IMR-90 (cell line): ENCODE measurements around the gene SYT6. TPM values are rescaled to one million over a fixed set of nuclear protein-coding genes. Genes with fewer than 3 reads are reported as not detected.

Experiments
- ATAC-seq: fragments of 200-7000 bp; cut with Tn5 transposase; 2 replicates; pipeline ENCODE4 v1.9.1; 2020; ENCODE audit warnings: low read depth, mild to moderate bottlenecking, moderate library complexity
- BruUV-seq: library from RNA; stranded (reverse); fragments of 400-500 nt; replicated peaks from 2 replicates; lab custom pipeline; 2021; lab: Mats Ljungman, UMichigan
- CTCF ChIA-PET: fragments of 300-600 bp; formaldehyde crosslinking; extraction: SDS; loops from one replicate; lab custom pipeline; 2021; ENCODE audit warnings: antibody characterized with exemption; lab: Yijun Ruan, JAX
- POLR2A ChIA-PET: fragments of 300-600 bp; sonication (Branson Sonifier 250); formaldehyde crosslinking; loops from one replicate; lab custom pipeline; 2022; ENCODE audit warnings: antibody characterized with exemption; ENCODE audit not compliant: unreplicated experiment; lab: Charles Lee
- DNase-seq: peaks from one replicate; pipeline ENCODE4 v3.0.0; 2013
- H2AFZ ChIP-seq: replicated peaks from 2 replicates; pipeline ENCODE3; 2013; ENCODE audit warnings: low read length, mild to moderate bottlenecking; ENCODE audit not compliant: poor library complexity
- H2AK5ac ChIP-seq: 2 replicates; pipeline ENCODE4 v1.6.1; 2013; ENCODE audit warnings: low read depth, low read length, inconsistent platforms
- H2AK9ac ChIP-seq: replicated peaks from 2 replicates; pipeline ENCODE3; 2013; ENCODE audit warnings: mild to moderate bottlenecking, low read depth, low read length, moderate library complexity; ENCODE audit not compliant: poor library complexity
- H2BK120ac ChIP-seq: 2 replicates; pipeline ENCODE4 v1.6.1; 2013; ENCODE audit warnings: low read depth, low read length, inconsistent platforms
- H2BK15ac ChIP-seq: 3 replicates; pipeline ENCODE4 v1.6.1; 2013; ENCODE audit warnings: low read depth, low read length, inconsistent platforms
- H2BK20ac ChIP-seq: 2 replicates; pipeline ENCODE4 v1.6.1; 2013; ENCODE audit warnings: low read depth, mild to moderate bottlenecking, inconsistent platforms, low read length, moderate library complexity
- H2BK5ac ChIP-seq: 2 replicates; pipeline ENCODE4 v1.6.1; 2013; ENCODE audit warnings: mild to moderate bottlenecking, low read depth, low read length, inconsistent platforms; ENCODE audit not compliant: poor library complexity, severe bottlenecking
- H3K14ac ChIP-seq: replicated peaks from 2 replicates; pipeline ENCODE4 v1.6.1; 2013; ENCODE audit warnings: low read depth, low read length, inconsistent platforms
- H3K18ac ChIP-seq: 2 replicates; pipeline ENCODE4 v1.6.1; 2013; ENCODE audit warnings: low read depth, low read length, control low read depth
- H3K23ac ChIP-seq: 2 replicates; pipeline ENCODE4 v1.6.1; 2013; ENCODE audit warnings: low read depth, low read length, inconsistent platforms
- H3K27ac ChIP-seq: 2 replicates; pipeline ENCODE4 v1.5.1; 2013; ENCODE audit warnings: mild to moderate bottlenecking, control low read depth, low read length; ENCODE audit not compliant: insufficient read depth
- H3K27me3 ChIP-seq: 2 replicates; pipeline ENCODE4 v1.6.1; 2013; ENCODE audit warnings: low read length; ENCODE audit not compliant: control insufficient read depth, insufficient read depth
- H3K36me3 ChIP-seq: 2 replicates; pipeline ENCODE4 v1.6.1; 2013; ENCODE audit warnings: low read length, mixed read lengths; ENCODE audit not compliant: control insufficient read depth, insufficient read depth
- H3K4ac ChIP-seq: 2 replicates; pipeline ENCODE4 v1.6.1; 2013; ENCODE audit warnings: low read depth, low read length, inconsistent platforms
- H3K4me1 ChIP-seq: 2 replicates; pipeline ENCODE4 v1.6.1; 2013; ENCODE audit warnings: low read length, mixed read lengths; ENCODE audit not compliant: control insufficient read depth, insufficient read depth
- H3K4me2 ChIP-seq: 2 replicates; pipeline ENCODE4 v1.6.1; 2013; ENCODE audit warnings: low read depth, mild to moderate bottlenecking, control low read depth, low read length, moderate library complexity
- H3K4me3 ChIP-seq: 2 replicates; pipeline ENCODE4 v1.5.1; 2013; ENCODE audit warnings: low read depth, mild to moderate bottlenecking, control low read depth, low read length, moderate library complexity; ENCODE audit not compliant: insufficient read depth
- H3K56ac ChIP-seq: 2 replicates; pipeline ENCODE4 v1.6.1; 2013; ENCODE audit warnings: low read length, inconsistent platforms; ENCODE audit not compliant: insufficient read depth; ENCODE audit errors: extremely low read depth
- H3K79me1 ChIP-seq, 2 experiments: 2 replicates each; pipeline ENCODE4 v1.6.1; 2013; ENCODE audit warnings: low read length in 2 of 2, inconsistent platforms in 1 of 2, low read depth in 1 of 2
- H3K9ac ChIP-seq: 2 replicates; pipeline ENCODE4 v1.6.1; 2013; ENCODE audit warnings: low read depth, low read length, control low read depth
- H3K9me1 ChIP-seq: 2 replicates; pipeline ENCODE4 v1.6.1; 2013; ENCODE audit warnings: low read length, inconsistent platforms; ENCODE audit not compliant: insufficient read depth
- H3K9me3 ChIP-seq: 2 replicates; pipeline ENCODE4 v1.6.1; 2013; ENCODE audit warnings: low read length; ENCODE audit not compliant: control insufficient read depth, insufficient read depth
- H4K20me1 ChIP-seq: 2 replicates; pipeline ENCODE4 v1.6.1; 2013; ENCODE audit warnings: low read length, inconsistent platforms; ENCODE audit not compliant: insufficient read depth
- H4K5ac ChIP-seq: 2 replicates; pipeline ENCODE4 v1.6.1; 2013; ENCODE audit warnings: mild to moderate bottlenecking, low read depth, low read length, control low read depth
- H4K8ac ChIP-seq, 2 experiments: 2 replicates each; pipeline ENCODE4 v1.6.1; 2013; ENCODE audit warnings: low read depth in 2 of 2, low read length in 2 of 2, control low read depth in 1 of 2, inconsistent platforms in 1 of 2
- H4K91ac ChIP-seq: 2 replicates; pipeline ENCODE4 v1.6.1; 2013; ENCODE audit warnings: low read depth, low read length, inconsistent platforms; ENCODE audit not compliant: insufficient read depth
- ELK1 ChIP-seq: fragments of 150-350 bp; IDR thresholded peaks from 2 replicates; pipeline ENCODE4 v1.6.1; 2016; ENCODE audit warnings: low read depth, mild to moderate bottlenecking, low read length, moderate library complexity, borderline replicate concordance
- FOS ChIP-seq: fragments of 150-350 bp; IDR thresholded peaks from 2 replicates; pipeline ENCODE4 v1.6.1; 2016; ENCODE audit warnings: low read depth, low read length
- MAFK ChIP-seq: IDR thresholded peaks from 2 replicates; pipeline ENCODE4 v1.6.1; 2012; ENCODE audit warnings: low read depth, low read length, improper control_type of control experiment
- MAZ ChIP-seq: IDR thresholded peaks from 2 replicates; pipeline ENCODE4 v1.6.1; 2012; ENCODE audit warnings: low read depth, mild to moderate bottlenecking, low read length, improper control_type of control experiment, moderate library complexity, borderline replicate concordance
- MXI1 ChIP-seq: IDR thresholded peaks from 2 replicates; pipeline ENCODE4 v1.6.1; 2012; ENCODE audit warnings: low read depth, mild to moderate bottlenecking, low read length, moderate library complexity, borderline replicate concordance
- NFE2L2 ChIP-seq: fragments of 150-350 bp; IDR thresholded peaks from 2 replicates; pipeline ENCODE4 v1.6.1; 2016; ENCODE audit warnings: low read depth, mild to moderate bottlenecking, low read length
- RCOR1 ChIP-seq: IDR thresholded peaks from 2 replicates; pipeline ENCODE4 v1.6.1; 2012; ENCODE audit warnings: mild to moderate bottlenecking, low read length, improper control_type of control experiment; ENCODE audit not compliant: insufficient replicate concordance
- RFX5 ChIP-seq: IDR thresholded peaks from 2 replicates; pipeline ENCODE4 v1.8.0; 2012; ENCODE audit warnings: low read depth, mild to moderate bottlenecking, low read length, moderate library complexity
- WGBS, 2 experiments: methylation state at CpG; one replicate each; pipeline versions ENCODE4 v1.1.5 to v1.1.7; 2013; ENCODE audit warnings: missing lambda C conversion rate in 2 of 2; ENCODE audit not compliant: insufficient read length in 1 of 2; ENCODE audit errors: extremely low coverage in 2 of 2; 5-methylcytosine and 5-hydroxymethylcytosine counted together
- dilution Hi-C: fragments of 300-500 bp; cut with HindIII; formaldehyde crosslinking; loops from one replicate; pipeline ENCODE4 v1.14.3; 2018; ENCODE audit warnings: low sequenced_read_pairs; ENCODE audit not compliant: unreplicated experiment
- in situ Hi-C: fragments of 300-500 bp; cut with MboI; formaldehyde crosslinking; loops from 3 replicates; pipeline ENCODE4 v1.14.3; 2019; ENCODE audit warnings: low sequenced_read_pairs, inconsistent platforms, mixed read lengths
- intact Hi-C: fragments of 100-400 bp; cut with micrococcal nuclease; formaldehyde crosslinking; loops from 2 replicates; pipeline ENCODE4 v1.10.0; 2022
- polyA plus RNA-seq, 3 experiments: library from polyadenylated mRNA; depleted of rRNA; stranded (reverse); fragments of >200 nt; gene quantifications; 2 replicates each; pipeline ENCODE4 v1.2.3, GENCODE V29; 2012; ENCODE audit warnings: low replicate concordance in 1 of 3
- total RNA-seq: library from RNA; depleted of rRNA; stranded (reverse); fragments of >200 nt; gene quantifications from 2 replicates; pipeline ENCODE4 v1.2.3, GENCODE V29; 2012
- TF ChIP-seq, protein P1 (sequence below): fragments of 150-350 bp; IDR thresholded peaks from 2 replicates; pipeline ENCODE4 v1.6.1; 2017; ENCODE audit warnings: mild to moderate bottlenecking, antibody characterized with exemption, low read length, low read depth

The SYT6 gene
- total and polyA plus RNA-seq, 2 of the 4 experiments (the other 2 are of a cell fraction), result not detected

DNA sequence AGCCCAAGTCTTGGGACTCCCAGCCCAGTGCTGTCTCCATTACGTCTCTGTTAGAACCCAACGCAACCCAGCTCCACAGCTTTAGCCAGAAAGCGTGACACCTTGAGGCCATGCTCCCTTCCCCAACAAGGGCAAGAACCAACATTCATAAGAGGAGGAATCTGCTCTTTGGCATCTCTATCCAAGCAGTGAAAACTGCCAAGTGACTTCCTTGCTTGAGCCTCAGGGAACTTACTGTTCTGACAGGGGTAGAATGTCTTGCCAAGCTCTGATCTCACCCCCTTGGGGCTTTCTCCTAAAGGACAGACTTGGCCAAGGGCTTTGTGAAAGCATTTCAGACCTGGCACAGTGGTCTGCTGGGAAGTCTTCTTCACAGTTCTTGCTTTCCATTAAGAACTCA is 56.6 kb downstream of the SYT6 start:
- Histone ChIP-seq H2BK120ac (no peak overlapping the region), H3K23ac (no peak overlapping the region), H2BK5ac (no peak overlapping the region), H3K4me1 (no peaks in the 10 kb centered on the region), H3K27me3 (peaks cover 24% of the 10 kb centered on the region), H3K36me3 (no peaks in the 10 kb centered on the region), H2BK15ac (no peak overlapping the region), H2AK9ac (no peak overlapping the region), H4K91ac (no peak overlapping the region), H3K27ac (no peak overlapping the region), H2AFZ (no peak overlapping the region), H4K20me1 (no peaks in the 10 kb centered on the region), H3K14ac (no peak overlapping the region), H3K9me1 (no peaks in the 10 kb centered on the region; the same call in 1 of the 2 replicates), H4K8ac (no peak overlapping the region), H2BK20ac (no peak overlapping the region), H3K9ac (no peak overlapping the region), H3K4ac (no peak overlapping the region), H3K4me3 (no peak overlapping the region), H3K79me1 (no peaks in the 10 kb centered on the region), H3K56ac (no peak overlapping the region), H3K4me2 (no peak overlapping the region), H2AK5ac (no peak overlapping the region), H4K5ac (no peak overlapping the region), H3K9me3 (no peaks in the 10 kb centered on the region), H3K18ac (no peak overlapping the region)
- BruUV-seq, result no TSS peak
- no peak for ATAC-seq
- in situ Hi-C loops, result no loop called here
- ChIA-PET POLR2A (no interaction called here), CTCF (no interaction called here)
- intact Hi-C loops, result no loop called here
- no peak for TF ChIP-seq ELK1
- no peak for TF ChIP-seq MAZ
- TF ChIP-seq FOS, result no peak
- TF ChIP-seq, protein P1, sequence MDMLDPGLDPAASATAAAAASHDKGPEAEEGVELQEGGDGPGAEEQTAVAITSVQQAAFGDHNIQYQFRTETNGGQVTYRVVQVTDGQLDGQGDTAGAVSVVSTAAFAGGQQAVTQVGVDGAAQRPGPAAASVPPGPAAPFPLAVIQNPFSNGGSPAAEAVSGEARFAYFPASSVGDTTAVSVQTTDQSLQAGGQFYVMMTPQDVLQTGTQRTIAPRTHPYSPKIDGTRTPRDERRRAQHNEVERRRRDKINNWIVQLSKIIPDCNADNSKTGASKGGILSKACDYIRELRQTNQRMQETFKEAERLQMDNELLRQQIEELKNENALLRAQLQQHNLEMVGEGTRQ, result no peak
- TF ChIP-seq MAFK, result no peak
- no peak for TF ChIP-seq MXI1
- no peak for TF ChIP-seq RFX5
- no peak for TF ChIP-seq RCOR1
- no peak for TF ChIP-seq NFE2L2
- 80% methylated on average over 1 of the region's 3 CpGs; no CpG with 5 or more reads in 1 of the 2 experiments for WGBS, 2 experiments
- no peak for DNase-seq
- dilution Hi-C loops, result no loop called here
